HG03025 (cell line): ENCODE measurements around the gene BCKDHB.
A peak's percentile ranks its signal among the peaks of the same experiment; 100 is the strongest.
"Not testable (repeated sequence)": the region's sequence is repeated elsewhere in the genome, so short reads cannot be mapped to it uniquely, and the experiment has no call there.

Experiments
- ATAC-seq: cut with Tn5 transposase; IDR thresholded peaks from one replicate; pipeline ENCODE4 v1.9.1; 2021; ENCODE audit warnings: mild to moderate bottlenecking, moderate library complexity; ENCODE audit not compliant: unreplicated experiment, low FRiP score

The BCKDHB gene

DNA sequence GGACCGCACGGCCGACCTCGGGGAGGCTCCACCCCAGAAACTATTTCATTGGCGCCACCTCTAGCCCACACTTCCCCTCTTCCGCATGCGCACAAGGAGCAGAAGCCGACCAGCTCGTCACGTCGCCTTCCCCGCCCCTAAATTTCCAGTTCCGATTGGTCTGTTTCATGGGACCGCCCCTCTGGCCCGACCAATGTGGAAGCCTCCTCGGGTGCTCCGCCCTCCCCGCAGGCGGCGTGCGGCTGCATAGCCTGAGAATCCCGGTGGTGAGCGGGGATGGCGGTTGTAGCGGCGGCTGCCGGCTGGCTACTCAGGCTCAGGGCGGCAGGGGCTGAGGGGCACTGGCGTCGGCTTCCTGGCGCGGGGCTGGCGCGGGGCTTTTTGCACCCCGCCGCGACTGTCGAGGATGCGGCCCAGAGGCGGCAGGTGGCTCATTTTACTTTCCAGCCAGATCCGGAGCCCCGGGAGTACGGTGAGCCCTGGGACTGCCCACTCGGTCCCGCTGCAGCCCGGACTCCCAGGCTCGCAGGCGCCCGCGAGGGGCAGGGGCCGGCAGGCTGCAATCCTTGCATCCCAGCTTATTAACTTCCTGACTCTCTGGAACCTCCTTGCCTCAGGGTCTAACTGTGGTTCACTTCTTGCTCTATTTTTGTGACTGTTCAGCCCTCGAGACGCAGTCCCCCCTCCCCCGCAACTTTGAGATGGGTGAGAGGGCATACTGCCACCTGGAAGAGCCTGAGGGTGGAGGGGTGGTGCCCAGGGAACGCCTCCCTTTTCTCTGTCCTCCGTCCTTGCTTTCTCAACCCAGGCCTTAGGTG is at the start of gene BCKDHB:
Gene BCKDHB, plus strand, starts transcription at position 254 of the 818 bp plus-strand sequence. Its CDS starts 23 bp downstream, at position 277.
- ATAC-seq = peak; percentile 99

DNA sequence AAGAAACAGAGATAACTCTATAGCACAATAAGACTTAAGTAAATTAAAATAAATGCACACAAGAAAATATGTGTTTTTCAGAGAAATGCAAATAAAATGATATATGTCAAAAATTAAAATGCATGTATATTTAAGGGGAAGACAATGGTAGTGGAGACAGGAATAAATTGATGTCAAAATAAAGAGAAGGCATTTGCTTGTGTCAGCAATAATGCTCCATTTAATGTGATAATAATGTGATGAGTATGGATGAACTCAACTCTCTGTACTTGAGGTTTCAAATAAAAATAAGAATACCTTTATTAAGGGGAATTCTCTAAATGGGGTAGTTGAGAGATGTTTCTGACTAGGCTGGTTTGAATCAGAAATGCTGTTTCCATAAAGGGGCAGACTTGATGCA is 45.7 kb upstream of the BCKDHB start:
- ATAC-seq = no peak

DNA sequence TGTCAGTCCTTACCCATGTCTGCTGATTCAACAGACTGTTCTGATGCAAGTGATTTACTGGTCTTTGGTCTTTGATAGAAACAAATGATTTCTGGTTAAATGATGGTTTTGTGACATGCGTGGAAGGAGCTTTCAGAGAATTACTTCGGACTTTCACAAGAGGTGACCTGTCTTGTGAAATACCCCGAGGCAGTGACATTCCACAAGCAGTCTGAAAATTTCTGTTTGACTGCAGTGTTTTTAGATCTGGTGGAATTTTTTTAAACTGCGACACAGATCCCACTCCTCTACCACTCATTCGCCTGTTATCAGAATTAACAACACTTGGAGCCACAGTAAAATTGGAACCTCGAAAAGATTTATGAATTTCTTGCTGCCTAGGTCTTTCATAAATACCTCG is 38.3 kb upstream of the BCKDHB start:
- ATAC-seq = not testable (repeated sequence)

DNA sequence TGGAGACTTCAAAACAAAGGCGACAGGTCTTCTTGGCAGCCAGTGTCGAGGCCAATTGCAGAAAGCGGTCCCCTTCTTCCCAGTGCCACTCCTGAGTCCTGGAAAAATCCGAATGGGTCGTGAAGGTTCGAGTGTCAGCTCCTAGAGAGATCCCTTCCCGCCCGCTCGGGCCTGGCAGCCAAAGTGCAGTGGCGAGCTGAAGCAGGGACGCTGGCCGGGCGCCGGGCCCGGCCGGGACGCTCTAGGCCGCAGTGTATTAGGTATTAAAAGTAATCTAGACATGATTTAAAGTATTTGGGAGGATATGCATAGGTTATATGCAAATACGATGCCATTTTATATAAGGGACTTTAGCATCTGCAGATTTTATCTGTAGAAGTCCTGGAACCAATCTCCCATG is 36.0 kb upstream of the BCKDHB start:
- not testable (repeated sequence) for ATAC-seq

DNA sequence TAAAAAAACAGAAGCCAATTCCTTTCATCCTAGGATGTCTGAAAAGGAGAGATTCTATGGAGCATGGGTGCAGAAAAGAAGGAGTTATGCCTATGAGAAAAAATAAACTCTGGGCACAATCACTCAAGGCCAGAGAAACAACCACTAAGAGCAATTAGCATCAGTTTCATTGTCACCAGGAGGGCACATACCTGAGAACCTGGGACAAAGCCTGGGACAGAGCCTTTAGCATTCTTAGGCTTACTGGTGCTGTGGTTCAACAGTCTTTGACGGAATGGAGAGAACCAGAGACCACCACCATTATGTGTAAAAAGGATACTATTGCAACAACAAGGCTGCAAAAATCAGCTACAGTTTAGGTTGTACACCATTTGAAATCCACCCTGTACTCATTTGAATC is 29.4 kb upstream of the BCKDHB start:
- ATAC-seq = no peak

DNA sequence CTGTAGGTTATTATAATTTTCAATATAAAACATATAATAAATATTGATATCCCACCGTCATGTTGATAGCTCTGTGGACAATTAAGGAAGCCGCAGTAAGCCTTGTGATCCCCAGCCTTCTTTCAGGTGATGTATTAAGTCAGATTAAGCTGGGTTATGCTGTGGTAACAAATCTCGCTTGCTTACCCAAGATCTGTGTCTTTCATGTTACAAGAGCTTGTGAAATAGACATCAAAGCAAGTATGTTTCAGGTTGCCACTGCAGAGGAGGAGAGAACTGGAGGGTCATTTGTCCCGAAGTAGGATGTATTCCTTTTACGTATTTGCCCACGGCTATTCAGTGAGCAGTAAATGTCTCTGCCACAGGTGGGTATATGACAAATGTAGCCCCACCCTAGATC is 17.8 kb upstream of the BCKDHB start:
- no peak for ATAC-seq

DNA sequence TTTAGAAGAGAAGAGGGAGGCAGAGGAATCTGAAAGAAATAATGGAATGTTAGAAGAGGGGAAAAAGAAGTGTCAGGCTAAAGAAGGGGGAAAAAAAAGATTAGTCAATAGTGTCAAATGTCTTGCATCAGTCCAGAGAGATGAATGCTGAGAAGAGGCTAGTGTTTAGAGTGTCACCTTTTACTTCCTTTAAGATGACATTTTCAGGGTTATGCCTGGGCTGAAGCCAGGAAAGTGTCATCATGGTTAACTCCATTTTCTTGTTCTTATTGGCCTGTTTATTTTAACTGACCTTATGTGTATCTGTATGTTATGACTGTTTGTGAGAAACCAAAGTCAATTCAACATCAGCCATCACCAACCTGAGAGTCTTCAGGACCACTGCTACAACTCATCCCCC is 15.0 kb upstream of the BCKDHB start:
- ATAC-seq = no peak

DNA sequence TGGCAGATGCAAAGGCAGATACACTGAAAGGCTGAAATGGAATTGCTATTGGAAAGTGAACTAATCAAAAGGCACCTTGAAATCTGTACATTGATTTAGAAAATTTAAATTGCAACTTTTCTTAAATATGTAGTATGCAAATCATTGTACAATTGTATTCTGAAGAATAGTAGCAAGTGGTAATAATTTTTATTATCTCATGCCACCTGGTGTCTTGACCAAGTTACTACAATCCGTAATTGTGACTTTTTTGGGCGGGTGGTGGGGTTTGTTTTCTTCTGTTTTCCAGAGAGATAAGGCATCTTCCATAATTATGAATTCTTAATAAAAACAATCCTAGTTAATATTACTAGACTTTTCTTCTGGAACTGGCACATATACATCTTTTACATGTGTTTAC is 12.5 kb upstream of the BCKDHB start:
- no peak for ATAC-seq

DNA sequence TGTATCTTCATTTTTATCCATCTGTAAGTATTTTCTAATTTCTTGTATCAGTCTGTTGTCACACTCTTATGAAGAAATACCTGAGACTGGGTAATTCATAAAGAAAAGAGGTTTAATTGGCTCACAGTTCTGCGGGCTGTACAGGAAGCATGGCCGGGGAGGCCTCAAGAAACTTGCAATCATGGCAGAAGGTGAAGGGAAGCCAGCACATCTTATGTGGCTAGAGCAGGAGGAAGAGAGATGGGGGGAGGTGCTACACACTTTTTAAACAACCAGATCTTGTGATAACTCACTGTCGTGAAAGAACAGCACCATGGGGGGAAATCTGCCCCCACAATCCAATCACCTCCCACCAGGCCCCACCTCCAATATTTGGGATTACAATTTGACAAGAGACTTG is 10.9 kb upstream of the BCKDHB start:
- ATAC-seq = no peak

DNA sequence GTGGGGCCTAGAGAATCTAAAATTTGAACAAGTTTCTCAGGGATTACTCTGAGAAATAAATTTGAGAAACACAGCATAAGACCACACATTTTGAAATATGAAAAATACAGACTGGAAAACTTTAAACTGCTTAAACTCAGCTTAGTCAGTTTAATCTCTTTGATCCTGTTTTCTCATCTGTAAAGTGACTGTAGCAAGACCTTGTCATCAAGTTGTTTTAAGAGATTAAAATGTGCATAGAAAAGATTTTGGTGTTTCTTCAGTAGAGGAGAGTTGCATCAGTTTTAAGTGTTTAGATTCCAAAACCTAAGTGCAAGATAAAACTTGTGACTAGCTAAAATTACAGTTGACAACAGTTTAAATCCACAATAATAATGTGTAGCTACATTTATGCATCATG is 8.1 kb upstream of the BCKDHB start:
- no peak for ATAC-seq

DNA sequence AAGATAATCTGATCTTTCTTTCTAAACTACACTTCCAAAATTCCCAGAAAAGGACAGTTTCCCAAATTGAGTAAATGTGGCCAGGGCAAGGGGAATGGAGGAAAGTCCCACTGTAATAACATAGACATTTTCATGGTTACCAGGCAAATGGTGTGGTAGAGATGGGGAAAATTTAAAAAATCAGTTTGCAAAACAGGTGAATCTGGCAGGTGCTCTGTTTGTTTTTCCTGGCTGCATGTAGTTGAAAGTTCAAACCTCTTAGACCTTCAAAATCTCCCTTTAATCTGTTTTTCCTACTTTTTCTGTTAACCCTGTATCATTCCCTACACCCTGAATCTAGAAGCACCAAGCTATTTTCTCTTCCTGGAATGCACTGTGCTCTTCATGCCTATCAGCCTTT is 2.0 kb upstream of the BCKDHB start:
- ATAC-seq = no peak

DNA sequence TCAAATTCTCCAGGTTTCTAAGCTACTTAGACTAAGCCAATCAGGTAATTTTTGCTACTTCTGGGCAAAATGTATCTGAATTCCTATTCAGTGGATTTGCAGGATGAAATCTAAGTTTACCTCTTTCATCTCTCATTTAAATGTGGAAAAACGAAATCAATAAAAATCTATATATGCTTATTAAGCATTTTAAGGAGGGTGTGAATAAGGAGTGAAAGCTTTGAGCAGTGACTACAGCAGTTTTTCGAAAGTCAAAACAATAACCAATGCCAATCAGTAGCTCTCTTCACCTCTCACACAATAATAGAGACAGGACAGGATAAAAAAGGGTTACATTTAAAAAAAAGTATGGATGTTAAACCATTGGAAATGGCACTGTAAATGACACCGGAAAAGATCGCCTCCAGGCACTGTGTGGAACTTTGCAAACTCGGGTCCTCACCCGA is 476 bp upstream of the BCKDHB start:
- ATAC-seq = peak; percentile 6

DNA sequence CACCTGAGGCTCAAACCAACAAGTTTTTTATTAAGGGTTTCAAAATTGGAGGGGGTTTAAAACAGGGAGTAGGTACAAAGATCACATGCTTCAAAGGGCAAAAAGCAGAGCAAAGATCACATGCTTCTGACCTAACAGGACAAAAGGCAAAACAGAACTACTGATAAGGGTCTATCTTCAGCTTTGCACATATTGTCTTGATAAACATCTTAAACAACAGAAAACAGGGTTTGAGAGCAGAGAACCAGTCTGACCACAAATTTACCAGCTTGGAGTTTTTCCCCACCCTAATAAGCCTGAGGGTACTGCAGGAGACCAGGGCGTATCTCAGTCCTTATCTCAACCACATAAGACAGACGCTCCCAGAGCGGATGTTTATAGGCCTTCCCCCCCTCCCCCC is 16.1 kb downstream of the BCKDHB start:
- ATAC-seq = not testable (repeated sequence)

DNA sequence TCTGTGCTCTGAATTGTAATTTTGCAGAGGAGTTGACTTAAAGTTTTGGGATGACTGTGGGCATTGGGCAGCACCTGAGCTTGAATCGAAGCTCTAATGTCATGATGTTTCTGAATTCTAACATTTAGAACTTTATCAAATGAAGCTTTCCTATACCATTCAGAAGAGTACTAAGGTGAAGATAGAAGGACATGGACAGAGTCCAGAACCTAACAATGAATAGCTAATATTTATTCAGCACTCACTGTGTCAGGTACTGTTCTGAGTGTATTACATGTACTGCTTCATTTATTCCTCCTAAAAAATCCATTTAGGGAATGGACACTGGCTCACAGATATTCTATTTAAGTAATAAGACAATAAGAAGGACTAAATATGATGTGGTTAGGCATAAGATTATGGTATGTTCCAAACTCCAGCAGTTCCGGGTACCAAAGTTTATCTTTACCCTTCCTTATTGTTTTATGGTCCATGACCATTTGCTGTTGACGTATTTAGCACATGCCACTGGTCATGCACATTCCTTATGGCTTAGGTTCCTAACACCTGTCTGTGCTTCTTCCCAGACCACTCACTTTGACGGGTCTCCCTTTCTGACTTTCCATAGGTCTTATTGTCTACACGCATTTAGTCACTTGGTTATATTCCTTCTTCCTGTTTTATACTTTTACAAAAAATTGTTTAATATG is 20.3 kb downstream of the BCKDHB start:
- no peak for ATAC-seq

DNA sequence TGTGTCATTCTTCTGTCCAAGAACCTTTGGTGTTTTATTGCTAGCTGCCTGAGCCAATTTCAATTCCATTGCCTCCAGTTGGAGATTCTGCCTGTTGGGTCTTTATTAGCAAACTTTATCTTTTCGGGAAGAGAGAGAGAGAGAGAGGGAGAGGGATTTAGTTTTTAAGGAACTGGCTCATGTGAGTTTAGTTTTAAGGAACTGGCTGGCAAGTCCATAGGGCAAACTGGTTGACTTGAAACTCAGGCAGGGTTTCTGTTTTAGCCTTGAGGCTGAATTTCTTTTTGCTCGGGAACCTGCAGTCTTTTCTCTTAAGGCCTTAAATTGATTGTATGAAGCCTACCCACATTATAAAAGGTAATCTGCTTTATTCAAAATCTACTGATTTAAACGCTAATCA is 23.0 kb downstream of the BCKDHB start:
- no peak for ATAC-seq

DNA sequence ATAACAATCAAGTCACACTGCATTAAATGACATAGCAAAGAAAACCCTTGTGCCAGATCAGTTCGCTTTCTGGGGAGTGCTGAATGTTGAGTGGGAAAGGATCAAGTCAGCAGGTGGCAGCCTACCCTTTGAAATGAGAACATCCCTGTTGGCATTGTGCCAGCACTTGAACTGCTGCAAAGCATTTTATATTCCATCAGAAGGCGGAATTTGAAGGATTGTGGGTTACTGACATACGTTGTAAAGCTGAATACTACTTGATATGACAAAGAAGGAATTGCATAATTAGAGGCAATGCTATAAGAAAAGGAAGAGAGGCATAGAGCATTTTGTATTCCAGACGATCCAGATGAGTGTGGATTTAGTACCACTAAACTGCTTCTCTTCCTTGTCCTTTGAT is 26.5 kb downstream of the BCKDHB start:
- no peak for ATAC-seq

DNA sequence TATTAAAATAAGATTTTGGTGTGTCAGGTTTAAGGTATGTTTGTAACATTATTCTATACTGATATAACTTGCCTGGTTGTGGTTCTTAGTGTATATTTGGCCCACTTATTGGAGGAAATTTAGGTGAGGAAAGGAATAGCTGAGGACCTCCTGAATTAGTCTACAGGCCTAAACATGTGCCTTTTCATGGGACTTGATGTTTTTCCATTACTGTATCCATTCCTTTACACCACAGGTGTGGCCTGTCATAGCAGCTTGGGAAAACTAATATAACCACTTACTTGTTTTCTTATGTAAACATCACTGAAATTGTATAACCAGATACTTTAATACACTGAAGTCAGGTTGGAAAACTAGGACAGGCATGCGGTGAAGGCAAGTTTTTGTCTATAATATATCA is 27.6 kb downstream of the BCKDHB start:
- ATAC-seq = no peak

DNA sequence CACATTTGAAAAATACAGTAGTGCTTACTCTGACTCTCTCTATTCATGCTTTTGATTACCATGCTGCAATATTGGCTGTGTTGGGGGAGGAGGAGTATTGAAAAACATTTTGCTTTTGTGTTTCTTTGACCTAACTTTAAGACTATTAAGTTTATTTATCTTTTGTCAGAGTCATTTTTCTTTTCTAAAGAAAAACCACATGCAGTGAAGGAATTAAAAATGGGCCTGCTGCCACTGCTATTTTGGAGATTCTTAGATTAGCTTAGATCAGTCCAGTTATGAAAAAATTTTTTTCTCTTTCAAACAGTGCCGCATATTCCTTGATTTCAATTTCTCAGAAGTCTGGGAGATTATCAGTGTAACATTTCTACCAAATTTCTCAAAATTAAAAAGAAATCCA is 36.1 kb downstream of the BCKDHB start:
- no peak for ATAC-seq

DNA sequence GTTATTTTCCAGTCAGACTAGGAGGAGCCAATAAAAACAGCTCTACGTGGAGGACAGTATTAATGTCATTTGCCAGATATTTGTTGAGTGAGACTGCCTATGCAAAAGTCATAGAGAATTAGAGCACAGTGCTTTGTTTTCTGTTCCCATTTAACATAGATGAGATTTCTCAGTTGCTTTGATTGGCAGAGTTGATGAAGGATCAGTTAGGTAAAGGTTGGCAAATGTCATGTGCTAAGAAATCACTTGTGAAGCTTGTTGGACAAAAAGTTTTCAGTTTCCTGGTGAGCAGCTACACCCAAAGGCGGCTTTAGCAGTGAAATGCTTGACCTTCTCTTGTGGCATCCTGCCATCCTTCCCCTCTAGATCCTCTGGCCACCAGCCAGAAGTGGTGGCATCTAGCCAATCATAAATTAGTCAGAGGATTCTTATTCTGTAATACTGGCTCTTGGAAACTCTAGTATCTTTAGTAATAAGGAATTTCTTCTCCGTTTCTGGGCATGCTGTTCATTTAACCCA is 37.0 kb downstream of the BCKDHB start:
- no peak for ATAC-seq

DNA sequence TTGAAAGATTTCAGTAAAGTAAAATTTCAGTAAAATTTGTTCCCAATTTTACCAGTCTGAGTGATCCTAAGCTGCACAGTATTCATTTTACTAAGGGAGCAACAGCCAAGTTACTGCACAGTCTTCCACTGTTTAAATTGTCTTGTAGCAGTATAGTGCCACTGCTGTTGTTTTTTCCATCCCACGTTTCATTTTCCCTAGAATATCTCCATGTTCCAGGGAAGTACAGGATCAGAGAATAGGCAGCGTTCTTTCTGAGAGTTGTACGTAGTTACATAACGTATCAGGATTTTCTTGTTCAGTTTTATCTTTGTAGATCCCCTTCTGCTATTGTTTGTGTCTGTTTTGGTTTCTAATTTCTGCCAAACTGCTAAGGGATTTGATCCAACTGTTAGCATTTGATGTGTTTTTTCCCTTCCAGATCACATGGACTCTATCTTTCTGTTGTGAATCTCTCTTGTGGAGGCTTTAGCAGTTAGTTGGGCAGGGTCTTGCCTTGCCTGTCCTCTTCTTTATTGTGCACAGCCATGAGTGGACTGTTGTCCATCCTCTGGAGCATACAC is 38.4 kb downstream of the BCKDHB start:
- no peak for ATAC-seq

DNA sequence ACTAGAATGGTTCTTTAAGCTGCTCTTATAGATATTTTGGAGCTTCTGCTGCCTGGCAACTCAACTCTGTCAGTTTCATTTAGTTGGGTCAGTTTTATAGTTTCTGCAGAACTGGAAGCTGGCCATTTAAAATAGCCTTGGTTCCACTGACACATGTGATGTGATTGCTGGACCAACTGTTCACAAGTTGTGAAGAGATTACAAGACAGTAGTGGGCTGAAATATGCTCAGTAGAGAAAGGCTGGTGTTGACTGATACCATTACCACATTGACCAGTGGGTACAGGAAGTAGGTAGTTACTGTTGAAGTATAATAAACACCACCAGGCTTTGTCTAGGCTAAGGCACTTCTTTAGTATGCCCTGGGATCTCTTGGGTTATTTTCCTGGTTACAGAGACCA is 39.0 kb downstream of the BCKDHB start:
- no peak for ATAC-seq
